OCI-LY7 (cell line): Measurements from ENCODE around the gene QKI.

ENCODE experiments used
- CTCF ChIP-seq: fragments of 200-600 bp; sonication (generic); conservative IDR thresholded peaks from 2 replicates; pipeline ENCODE4 v1.5.1; 2014; ENCODE audit warnings: mild to moderate bottlenecking, antibody characterized with exemption, low read length, moderate library complexity, mixed read lengths
- EZH2phosphoT487 ChIP-seq: fragments of 200-600 bp; sonication (generic); IDR thresholded peaks from 2 replicates; pipeline ENCODE4 v1.6.1; 2018; ENCODE audit warnings: low read depth, borderline replicate concordance, mild to moderate bottlenecking, mixed run types, antibody characterized with exemption, low read length, moderate library complexity, mixed read lengths

DNA sequence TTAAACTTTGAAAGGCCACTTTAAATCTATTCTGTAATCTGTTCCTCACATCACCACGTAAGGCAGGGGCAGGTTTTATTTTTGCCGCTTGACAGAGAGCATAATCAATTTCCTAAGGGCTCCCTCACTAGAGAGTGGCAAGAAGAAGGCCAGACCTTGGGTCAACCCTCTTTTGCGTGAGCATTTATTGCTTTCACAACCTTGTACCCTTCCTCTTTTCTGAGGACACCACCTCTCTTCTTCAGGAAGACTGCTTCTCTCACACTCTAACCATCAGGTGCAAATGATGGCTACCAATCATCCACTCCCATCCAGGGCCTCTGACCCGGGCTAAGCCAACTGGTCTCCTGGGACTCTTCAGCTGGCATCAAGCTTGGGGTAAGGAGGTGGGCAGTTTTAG is 25.2 kb upstream of the QKI start:
- TF ChIP-seq CTCF (no peak), EZH2phosphoT487 (no peak)
